ENCODE data around the gene MAP3K12. TPM values are rescaled to one million over a fixed set of nuclear protein-coding genes. Genes with fewer than 3 reads are reported as not detected.

MAP3K12 gene
- total and polyA plus RNA-seq, 2 of the 4 experiments (the other 2 are of a cell fraction) = 29.0 to 52.5 TPM

- Histone ChIP-seq H3K4ac (ENCODE audit: low read depth, low read length) (no peak overlapping the region), H2BK15ac (ENCODE audit: low read depth, low read length) (no peak overlapping the region), H3K27me3 (ENCODE audit: control insufficient read depth, insufficient read depth, low read length) (no peaks in the 10 kb centered on the region), H2AK5ac (ENCODE audit: low read depth, low read length) (no peak overlapping the region), H3K36me3 (ENCODE audit: control insufficient read depth, insufficient read depth, low read length) (peaks cover 48% of the 10 kb centered on the region), H2BK20ac (ENCODE audit: low read depth, low read length) (no peak overlapping the region), H2BK5ac (ENCODE audit: low read depth, low read length, poor library complexity, severe bottlenecking) (no peak overlapping the region), H3K14ac (replicated peaks; ENCODE audit: low read depth, low read length) (no peak overlapping the region), H2AFZ (replicated peaks; ENCODE audit: low read length, poor library complexity) (no peak overlapping the region), H4K8ac (ENCODE audit: low read depth in 2 of 2, low read length in 2 of 2) (no peak overlapping the region), H3K18ac (ENCODE audit: low read depth, low read length) (no peak overlapping the region), H3K9me1 (ENCODE audit: insufficient read depth, low read length) (no peaks in the 10 kb centered on the region), H3K56ac (ENCODE audit: extremely low read depth, insufficient read depth, low read length) (no peak overlapping the region), H3K4me1 (ENCODE audit: control insufficient read depth, insufficient read depth, low read length) (no peaks in the 10 kb centered on the region), H2BK120ac (ENCODE audit: low read depth, low read length) (no peak overlapping the region), H3K4me2 (ENCODE audit: low read depth, low read length) (no peak overlapping the region), H4K5ac (ENCODE audit: low read depth, low read length) (no peak overlapping the region), H3K9ac (ENCODE audit: low read depth, low read length) (no peak overlapping the region), H3K27ac (ENCODE audit: insufficient read depth, low read length) (no peak overlapping the region), H3K79me1 (ENCODE audit: low read depth in 1 of 2, low read length in 2 of 2) (no peaks in the 10 kb centered on the region), H3K23ac (ENCODE audit: low read depth, low read length) (no peak overlapping the region), H3K4me3 (ENCODE audit: insufficient read depth, low read depth, low read length) (no peak overlapping the region), H4K20me1 (ENCODE audit: insufficient read depth, low read length) (no peaks in the 10 kb centered on the region), H2AK9ac (replicated peaks; ENCODE audit: low read depth, low read length, poor library complexity) (no peak overlapping the region), H4K91ac (ENCODE audit: insufficient read depth, low read depth, low read length) (no peak overlapping the region), H3K9me3 (ENCODE audit: control insufficient read depth, insufficient read depth, low read length) (no peaks in the 10 kb centered on the region)
- intact Hi-C loops (cut with micrococcal nuclease) = no loop called here
- ChIA-PET CTCF (no interaction called here), POLR2A (ENCODE audit: unreplicated experiment) (no interaction called here)
- BruUV-seq (replicated peaks) = no TSS peak
- DNase-seq = no peak
- in situ Hi-C loops (cut with MboI; ENCODE audit: low sequenced_read_pairs) = loop anchor here (10.0 kb wide), 1 partner anchor 300 kb away; no protein-coding TSS in a partner anchor
- WGBS, 2 experiments (ENCODE audit: extremely low coverage in 2 of 2, insufficient read length in 1 of 2) = no CpG with 5 or more reads among the region's 6 CpGs
- dilution Hi-C loops (cut with HindIII; ENCODE audit: low sequenced_read_pairs, unreplicated experiment) = no loop called here
- ATAC-seq (ENCODE audit: low read depth) = no peak
- TF ChIP-seq MAZ (IDR thresholded peaks at IDR 0.05; ENCODE audit: borderline replicate concordance, low read depth, low read length) = no peak
- no peak for TF ChIP-seq NFE2L2 (IDR thresholded peaks at IDR 0.05; ENCODE audit: low read depth, low read length)
- TF ChIP-seq CEBPB (IDR thresholded peaks at IDR 0.05; ENCODE audit: low read depth, low read length) = no peak
- TF ChIP-seq POLR2A (IDR thresholded peaks at IDR 0.05; ENCODE audit: low read depth, low read length) = no peak
- TF ChIP-seq CHD1 (IDR thresholded peaks at IDR 0.05; ENCODE audit: low read depth, low read length) = no peak
- no peak for TF ChIP-seq RCOR1 (IDR thresholded peaks at IDR 0.05; ENCODE audit: insufficient replicate concordance, low read length)
- no peak for TF ChIP-seq MXI1 (IDR thresholded peaks at IDR 0.05; ENCODE audit: borderline replicate concordance, low read depth, low read length)
- no peak for TF ChIP-seq MAFK (IDR thresholded peaks at IDR 0.05; ENCODE audit: low read depth, low read length)
- TF ChIP-seq RFX5 (IDR thresholded peaks at IDR 0.05; ENCODE audit: low read depth, low read length) = no peak
- TF ChIP-seq, protein P1, sequence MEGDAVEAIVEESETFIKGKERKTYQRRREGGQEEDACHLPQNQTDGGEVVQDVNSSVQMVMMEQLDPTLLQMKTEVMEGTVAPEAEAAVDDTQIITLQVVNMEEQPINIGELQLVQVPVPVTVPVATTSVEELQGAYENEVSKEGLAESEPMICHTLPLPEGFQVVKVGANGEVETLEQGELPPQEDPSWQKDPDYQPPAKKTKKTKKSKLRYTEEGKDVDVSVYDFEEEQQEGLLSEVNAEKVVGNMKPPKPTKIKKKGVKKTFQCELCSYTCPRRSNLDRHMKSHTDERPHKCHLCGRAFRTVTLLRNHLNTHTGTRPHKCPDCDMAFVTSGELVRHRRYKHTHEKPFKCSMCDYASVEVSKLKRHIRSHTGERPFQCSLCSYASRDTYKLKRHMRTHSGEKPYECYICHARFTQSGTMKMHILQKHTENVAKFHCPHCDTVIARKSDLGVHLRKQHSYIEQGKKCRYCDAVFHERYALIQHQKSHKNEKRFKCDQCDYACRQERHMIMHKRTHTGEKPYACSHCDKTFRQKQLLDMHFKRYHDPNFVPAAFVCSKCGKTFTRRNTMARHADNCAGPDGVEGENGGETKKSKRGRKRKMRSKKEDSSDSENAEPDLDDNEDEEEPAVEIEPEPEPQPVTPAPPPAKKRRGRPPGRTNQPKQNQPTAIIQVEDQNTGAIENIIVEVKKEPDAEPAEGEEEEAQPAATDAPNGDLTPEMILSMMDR (conservative IDR thresholded peaks at IDR 0.05; ENCODE audit: low read depth, low read length) = no peak
- no peak for TF ChIP-seq SMC3 (IDR thresholded peaks at IDR 0.05; ENCODE audit: low read depth, low read length)
- TF ChIP-seq RAD21 (IDR thresholded peaks at IDR 0.05; ENCODE audit: low read length) = no peak
- TF ChIP-seq, protein P2, sequence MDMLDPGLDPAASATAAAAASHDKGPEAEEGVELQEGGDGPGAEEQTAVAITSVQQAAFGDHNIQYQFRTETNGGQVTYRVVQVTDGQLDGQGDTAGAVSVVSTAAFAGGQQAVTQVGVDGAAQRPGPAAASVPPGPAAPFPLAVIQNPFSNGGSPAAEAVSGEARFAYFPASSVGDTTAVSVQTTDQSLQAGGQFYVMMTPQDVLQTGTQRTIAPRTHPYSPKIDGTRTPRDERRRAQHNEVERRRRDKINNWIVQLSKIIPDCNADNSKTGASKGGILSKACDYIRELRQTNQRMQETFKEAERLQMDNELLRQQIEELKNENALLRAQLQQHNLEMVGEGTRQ (IDR thresholded peaks at IDR 0.05; ENCODE audit: low read depth, low read length) = no peak
- no peak for TF ChIP-seq FOS (IDR thresholded peaks at IDR 0.05; ENCODE audit: low read depth, low read length)
- no peak for TF ChIP-seq BHLHE40 (IDR thresholded peaks at IDR 0.05; ENCODE audit: low read depth, low read length)
- no peak for TF ChIP-seq ELK1 (IDR thresholded peaks at IDR 0.05; ENCODE audit: borderline replicate concordance, low read depth, low read length)
Observed at GRCh38 chr12:53514628-53515290, 15.5 kb upstream of the MAP3K12 start.

All from IMR-90 (cell line).